Left lobe of liver (tissue), 2 donors: Measurements from ENCODE around the gene WASF3. TPM values are rescaled to one million over a fixed set of nuclear protein-coding genes. Genes with fewer than 3 reads are reported as not detected.
A peak's percentile ranks its signal among the peaks of the same experiment; 100 is the strongest.

ENCODE experiments used
- ATAC-seq: fragments of 200-7000 bp; cut with Tn5 transposase; one replicate; pipeline ENCODE4 v1.9.1; 2020; ENCODE audit warnings: mild to moderate bottlenecking, moderate library complexity
- DNase-seq: peaks from one replicate; pipeline ENCODE4 v3.0.0-alpha.2; 2020; ENCODE audit warnings: low spot score
- total RNA-seq: library from RNA; stranded (reverse); gene quantifications from one replicate; pipeline ENCODE4 v1.2.1, GENCODE V29; 2021
- donor health status: DM: no; HTN: no; CAD: no; lungs with moderate emphysema.
- donor health status: DM: no; HTN: yes; CAD: no.

WASF3 gene
- total RNA-seq, 1 donor from 2014 or later: 8.5 TPM

GRCh38 chr13:26589226-26589625 is 31.7 kb downstream of the WASF3 start:
- ATAC-seq: no peak
- DNase-seq: no peak

- no peak for DNase-seq
- peak; percentile 22 for ATAC-seq
These were observed 32.3 kb downstream of the WASF3 start for GRCh38 chr13:26589754-26590153.

GRCh38 chr13:26590379-26590778 is 32.9 kb downstream of the WASF3 start:
- ATAC-seq (peak; percentile 54), DNase-seq (no peak)

- DNase-seq (no peak), ATAC-seq (peak; percentile 38)
These were observed 33.5 kb downstream of the WASF3 start for GRCh38 chr13:26590951-26591350.

GRCh38 chr13:26591672-26592071 is 34.2 kb downstream of the WASF3 start:
- ATAC-seq (no peak), DNase-seq (no peak)

GRCh38 chr13:26593661-26594060 is 36.2 kb downstream of the WASF3 start:
- DNase-seq (no peak), ATAC-seq (no peak)

GRCh38 chr13:26594363-26594762 is 36.9 kb downstream of the WASF3 start:
- ATAC-seq: no peak
- DNase-seq: no peak

- no peak for DNase-seq
- no peak for ATAC-seq
These were observed 39.0 kb downstream of the WASF3 start for GRCh38 chr13:26596458-26596857.

- no peak for DNase-seq
These were observed 41.9 kb downstream of the WASF3 start for GRCh38 chr13:26599403-26599802.

GRCh38 chr13:26599860-26600259 is 42.4 kb downstream of the WASF3 start:
- ATAC-seq (no peak), DNase-seq (no peak)

More at GRCh38 chr13:26599403-26599802, 41.9 kb downstream of the WASF3 start:
- no peak for ATAC-seq

GRCh38 chr13:26600343-26600742 is 42.9 kb downstream of the WASF3 start:
- ATAC-seq (no peak), DNase-seq (no peak)

- DNase-seq (no peak), ATAC-seq (peak; percentile 37)
These were observed 44.2 kb downstream of the WASF3 start for GRCh38 chr13:26601669-26602068.

- DNase-seq (no peak), ATAC-seq (no peak)
These were observed 45.3 kb downstream of the WASF3 start for GRCh38 chr13:26602783-26603182.

- DNase-seq (peak; percentile 62), ATAC-seq (peak; percentile 69)
These were observed 47.5 kb downstream of the WASF3 start for GRCh38 chr13:26604784-26605545.

GRCh38 chr13:26605845-26606244 is 48.4 kb downstream of the WASF3 start:
- no peak for DNase-seq
- ATAC-seq: peak; percentile 79

GRCh38 chr13:26606631-26607030 is 49.1 kb downstream of the WASF3 start:
- no peak for DNase-seq
- peak; percentile 45 for ATAC-seq

- ATAC-seq (no peak), DNase-seq (no peak)
These were observed 57.2 kb downstream of the WASF3 start for GRCh38 chr13:26614721-26615120.

- ATAC-seq (no peak), DNase-seq (no peak)
These were observed 58.6 kb downstream of the WASF3 start for GRCh38 chr13:26616126-26616525.

- ATAC-seq (no peak), DNase-seq (no peak)
These were observed 61.2 kb downstream of the WASF3 start for GRCh38 chr13:26618726-26619125.

GRCh38 chr13:26619358-26619757 is 61.9 kb downstream of the WASF3 start:
- no peak for ATAC-seq

GRCh38 chr13:26621731-26622401 is 64.4 kb downstream of the WASF3 start:
- ATAC-seq: peak; percentile 89

More at GRCh38 chr13:26619358-26619757, 61.9 kb downstream of the WASF3 start:
- DNase-seq: no peak

GRCh38 chr13:26623125-26623524 is 65.6 kb downstream of the WASF3 start:
- no peak for DNase-seq
- ATAC-seq: peak; percentile 69

More at GRCh38 chr13:26621731-26622401, 64.4 kb downstream of the WASF3 start:
- DNase-seq: no peak
